Astrocyte (in vitro differentiated cells and primary cell): ENCODE measurements around the gene DUSP3. TPM values are rescaled to one million over a fixed set of nuclear protein-coding genes. Genes with fewer than 3 reads are reported as not detected.

Source experiments
- DNase-seq: peaks from one replicate; pipeline ENCODE4 v3.0.0-alpha.2; 2010; ENCODE audit warnings: low read depth
- FAIRE-seq: peaks from 2 replicates; lab custom pipeline; 2011; peaks lifted over from hg19 to GRCh38; lab: Jason Lieb, UNC
- H2AFZ ChIP-seq: 2 replicates; pipeline ENCODE4 v1.6.0; 2012; ENCODE audit warnings: low read depth, low read length, inconsistent platforms
- H3K27ac ChIP-seq: 2 replicates; pipeline ENCODE4 v1.5.1; 2011; ENCODE audit warnings: low read depth, low read length, inconsistent platforms
- H3K27me3 ChIP-seq: 2 replicates; pipeline ENCODE4 v1.6.0; 2011; ENCODE audit warnings: low read length, inconsistent platforms; ENCODE audit not compliant: insufficient read depth
- H3K36me3 ChIP-seq: 2 replicates; pipeline ENCODE4 v1.5.1; 2011; ENCODE audit warnings: low read length, inconsistent platforms; ENCODE audit not compliant: insufficient read depth
- H3K4me1 ChIP-seq: 2 replicates; pipeline ENCODE4 v1.5.1; 2011; ENCODE audit warnings: low read length, inconsistent platforms; ENCODE audit not compliant: insufficient read depth
- H3K4me2 ChIP-seq: 2 replicates; pipeline ENCODE4 v1.6.0; 2012; ENCODE audit warnings: low read length, inconsistent platforms
- H3K4me3 ChIP-seq: 2 replicates; pipeline ENCODE4 v1.5.1; 2011; ENCODE audit warnings: low read depth, mild to moderate bottlenecking, low read length, inconsistent platforms; ENCODE audit not compliant: insufficient read depth
- H3K79me2 ChIP-seq: 2 replicates; pipeline ENCODE4 v1.6.0; 2012; ENCODE audit warnings: mild to moderate bottlenecking, low read length, inconsistent platforms; ENCODE audit not compliant: insufficient read depth
- H3K9ac ChIP-seq: 2 replicates; pipeline ENCODE4 v1.6.0; 2012; ENCODE audit warnings: mild to moderate bottlenecking, low read length, inconsistent platforms
- H3K9me3 ChIP-seq: 2 replicates; pipeline ENCODE4 v1.5.1; 2012; ENCODE audit warnings: low read depth, mild to moderate bottlenecking, low read length, inconsistent platforms; ENCODE audit not compliant: insufficient read depth
- H4K20me1 ChIP-seq: 2 replicates; pipeline ENCODE4 v1.6.0; 2012; ENCODE audit warnings: low read length, inconsistent platforms; ENCODE audit not compliant: insufficient read depth
- H3K27ac Mint-ChIP-seq: one replicate; pipeline ENCODE4 v1.8.0; 2021; ENCODE audit warnings: mild to moderate bottlenecking, mixed read lengths; ENCODE audit not compliant: unreplicated experiment
- H3K27me3 Mint-ChIP-seq: one replicate; pipeline ENCODE4 v1.8.0; 2021; ENCODE audit warnings: low read depth, mixed read lengths; ENCODE audit not compliant: unreplicated experiment
- H3K36me3 Mint-ChIP-seq: one replicate; pipeline ENCODE4 v1.8.0; 2021; ENCODE audit warnings: low read depth, mixed read lengths; ENCODE audit not compliant: unreplicated experiment
- H3K4me1 Mint-ChIP-seq: one replicate; pipeline ENCODE4 v1.8.0; 2021; ENCODE audit warnings: low read depth, mixed read lengths; ENCODE audit not compliant: unreplicated experiment
- H3K4me3 Mint-ChIP-seq: one replicate; pipeline ENCODE4 v1.8.0; 2021; ENCODE audit warnings: mild to moderate bottlenecking, moderate library complexity, mixed read lengths; ENCODE audit not compliant: unreplicated experiment
- H3K9me3 Mint-ChIP-seq: one replicate; pipeline ENCODE4 v1.8.0; 2021; ENCODE audit warnings: mild to moderate bottlenecking, mixed read lengths; ENCODE audit not compliant: unreplicated experiment
- EZH2 ChIP-seq: IDR thresholded peaks from 2 replicates; pipeline ENCODE4 v1.6.1; 2012; ENCODE audit warnings: mild to moderate bottlenecking, low read length, inconsistent platforms; ENCODE audit not compliant: insufficient read depth
- total RNA-seq: library from RNA; stranded (reverse); gene quantifications from 2 replicates; pipeline ENCODE4 v1.2.1, GENCODE V29; 2021
- TF ChIP-seq, protein P1 (sequence below): IDR thresholded peaks from 2 replicates; pipeline ENCODE4 v1.5.1; 2011; ENCODE audit warnings: low read depth, mild to moderate bottlenecking, inconsistent platforms, low read length, moderate library complexity; ENCODE audit not compliant: insufficient read depth

Gene DUSP3
- total RNA-seq, 1 donor from 2014 or later, result 71.6 TPM

DNA sequence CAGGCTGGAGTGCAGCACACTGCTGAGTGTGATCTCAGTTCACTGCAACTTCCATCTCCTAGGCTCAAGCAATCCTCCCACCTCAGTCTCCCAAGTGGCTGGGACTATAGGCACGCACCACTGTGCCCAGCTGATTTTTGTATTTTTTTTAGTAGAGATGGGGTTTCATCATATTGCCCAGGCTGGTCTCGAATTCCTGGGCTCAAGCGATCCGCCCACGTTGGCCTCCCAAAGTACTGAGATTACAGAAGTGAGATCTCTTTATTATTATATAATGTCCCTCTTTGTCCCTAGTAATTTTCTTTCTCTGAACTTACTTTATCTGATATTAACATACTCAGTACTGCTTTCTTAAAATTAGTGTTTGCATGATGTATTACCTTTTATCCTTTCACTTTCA, 9.8 kb upstream of the DUSP3 start:
- no peak for DNase-seq
- no peaks in the 10 kb centered on the region for H3K27me3 Mint-ChIP-seq
- Histone ChIP-seq H3K9me3 (no peaks in the 10 kb centered on the region), H3K9ac (no peak overlapping the region), H3K4me2 (no peak overlapping the region), H3K27ac (no peak overlapping the region), H4K20me1 (no peaks in the 10 kb centered on the region), H3K36me3 (no peaks in the 10 kb centered on the region), H3K4me3 (no peak overlapping the region), H3K4me1 (peaks cover 15% of the 10 kb centered on the region), H3K27me3 (peaks cover 3% of the 10 kb centered on the region), H2AFZ (no peak overlapping the region), H3K79me2 (no peaks in the 10 kb centered on the region)
- no peak for TF ChIP-seq EZH2
- TF ChIP-seq, protein P1, sequence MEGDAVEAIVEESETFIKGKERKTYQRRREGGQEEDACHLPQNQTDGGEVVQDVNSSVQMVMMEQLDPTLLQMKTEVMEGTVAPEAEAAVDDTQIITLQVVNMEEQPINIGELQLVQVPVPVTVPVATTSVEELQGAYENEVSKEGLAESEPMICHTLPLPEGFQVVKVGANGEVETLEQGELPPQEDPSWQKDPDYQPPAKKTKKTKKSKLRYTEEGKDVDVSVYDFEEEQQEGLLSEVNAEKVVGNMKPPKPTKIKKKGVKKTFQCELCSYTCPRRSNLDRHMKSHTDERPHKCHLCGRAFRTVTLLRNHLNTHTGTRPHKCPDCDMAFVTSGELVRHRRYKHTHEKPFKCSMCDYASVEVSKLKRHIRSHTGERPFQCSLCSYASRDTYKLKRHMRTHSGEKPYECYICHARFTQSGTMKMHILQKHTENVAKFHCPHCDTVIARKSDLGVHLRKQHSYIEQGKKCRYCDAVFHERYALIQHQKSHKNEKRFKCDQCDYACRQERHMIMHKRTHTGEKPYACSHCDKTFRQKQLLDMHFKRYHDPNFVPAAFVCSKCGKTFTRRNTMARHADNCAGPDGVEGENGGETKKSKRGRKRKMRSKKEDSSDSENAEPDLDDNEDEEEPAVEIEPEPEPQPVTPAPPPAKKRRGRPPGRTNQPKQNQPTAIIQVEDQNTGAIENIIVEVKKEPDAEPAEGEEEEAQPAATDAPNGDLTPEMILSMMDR, result no peak
- no peak overlapping the region for H3K4me3 Mint-ChIP-seq
- H3K4me1 Mint-ChIP-seq, result peaks cover 16% of the 10 kb centered on the region
- H3K9me3 Mint-ChIP-seq, result peaks cover 14% of the 10 kb centered on the region
- H3K36me3 Mint-ChIP-seq, result no peaks in the 10 kb centered on the region
- no peak overlapping the region for H3K27ac Mint-ChIP-seq
- no peak for FAIRE-seq

DNA sequence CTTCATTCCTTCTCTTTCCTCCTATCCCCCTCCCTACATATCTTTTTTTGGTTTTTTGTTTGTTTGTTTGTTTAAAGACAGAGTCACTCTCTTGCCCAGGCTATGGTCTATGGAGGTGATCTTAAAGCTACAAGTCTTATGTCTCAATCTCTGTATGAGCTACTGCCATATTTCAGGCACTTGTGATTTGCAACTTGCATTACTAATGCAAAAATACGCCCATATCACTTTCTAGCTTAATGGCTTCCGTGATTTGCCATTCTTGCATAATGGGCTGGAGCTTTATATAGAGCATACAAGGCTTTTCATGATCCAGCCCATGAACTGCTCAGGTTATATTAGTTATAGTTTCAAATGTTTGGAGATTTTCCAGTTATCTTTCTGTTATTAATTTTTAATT, 9.0 kb upstream of the DUSP3 start:
- no peaks in the 10 kb centered on the region for H3K36me3 Mint-ChIP-seq
- Histone ChIP-seq H3K4me1 (peaks cover 23% of the 10 kb centered on the region), H2AFZ (no peak overlapping the region), H3K36me3 (no peaks in the 10 kb centered on the region), H3K27me3 (peaks cover 3% of the 10 kb centered on the region), H3K9me3 (no peaks in the 10 kb centered on the region), H3K4me2 (no peak overlapping the region), H3K79me2 (no peaks in the 10 kb centered on the region), H4K20me1 (no peaks in the 10 kb centered on the region), H3K9ac (no peak overlapping the region), H3K4me3 (no peak overlapping the region), H3K27ac (no peak overlapping the region)
- no peak overlapping the region for H3K27ac Mint-ChIP-seq
- TF ChIP-seq, protein P1, result no peak
- no peak for TF ChIP-seq EZH2
- no peaks in the 10 kb centered on the region for H3K27me3 Mint-ChIP-seq
- peaks cover 9% of the 10 kb centered on the region for H3K9me3 Mint-ChIP-seq
- FAIRE-seq (no peak), DNase-seq (no peak)
- H3K4me1 Mint-ChIP-seq, result peaks cover 21% of the 10 kb centered on the region
- H3K4me3 Mint-ChIP-seq, result no peak overlapping the region

DNA sequence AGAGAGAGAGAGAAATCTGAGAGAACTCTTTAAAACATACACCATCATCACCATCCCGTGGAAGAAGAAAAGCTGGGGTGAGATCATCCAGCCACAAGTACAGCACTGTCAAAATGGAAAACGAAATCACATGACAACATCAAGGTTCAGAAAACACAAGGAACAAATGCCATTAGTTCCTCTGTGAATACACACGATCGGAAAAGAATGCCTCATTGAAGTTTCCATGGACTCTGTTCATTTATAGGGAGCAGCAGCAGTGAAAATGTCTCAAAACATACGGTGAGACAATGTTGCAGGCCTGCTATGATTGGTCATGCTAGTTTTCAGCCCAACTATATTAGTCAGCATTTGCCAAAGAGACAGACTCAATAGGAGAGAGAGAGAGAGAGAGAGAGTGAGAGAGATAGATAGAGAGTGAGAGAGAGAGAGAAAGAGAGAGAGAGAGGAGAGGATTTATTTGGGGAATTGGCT, 5.9 kb upstream of the DUSP3 start:
- H3K79me2 ChIP-seq, result no peaks in the 10 kb centered on the region
- no peak for FAIRE-seq
- H3K27me3 Mint-ChIP-seq, result peaks cover 2% of the 10 kb centered on the region
- peak overlapping the region; percentile 32 for H3K9ac ChIP-seq
- no peak overlapping the region for H3K4me3 Mint-ChIP-seq
- H3K9me3 Mint-ChIP-seq, result no peaks in the 10 kb centered on the region
- peaks cover 2% of the 10 kb centered on the region for H3K36me3 Mint-ChIP-seq
- no peaks in the 10 kb centered on the region for H3K27me3 ChIP-seq
- H3K9me3 ChIP-seq, result no peaks in the 10 kb centered on the region
- TF ChIP-seq EZH2, result no peak
- H3K4me2 ChIP-seq, result peak overlapping the region; percentile 69
- DNase-seq, result peak; percentile 84
- peak overlapping the region; percentile 34 for H3K27ac ChIP-seq
- peaks cover 23% of the 10 kb centered on the region for H3K4me1 ChIP-seq
- no peak overlapping the region for H3K4me3 ChIP-seq
- peak overlapping the region; percentile 50 for H3K27ac Mint-ChIP-seq
- peaks cover 21% of the 10 kb centered on the region for H3K4me1 Mint-ChIP-seq
- H3K36me3 ChIP-seq, result no peaks in the 10 kb centered on the region
- peak overlapping the region; percentile 44 for H2AFZ ChIP-seq
- H4K20me1 ChIP-seq, result no peaks in the 10 kb centered on the region
